ENCODE results near the gene LBHD1.
A peak's percentile ranks its signal among the peaks of the same experiment; 100 is the strongest.
"Not testable (repeated sequence)": the region's sequence is repeated elsewhere in the genome, so short reads cannot be mapped to it uniquely, and the experiment has no call there.

Gene LBHD1

DNA sequence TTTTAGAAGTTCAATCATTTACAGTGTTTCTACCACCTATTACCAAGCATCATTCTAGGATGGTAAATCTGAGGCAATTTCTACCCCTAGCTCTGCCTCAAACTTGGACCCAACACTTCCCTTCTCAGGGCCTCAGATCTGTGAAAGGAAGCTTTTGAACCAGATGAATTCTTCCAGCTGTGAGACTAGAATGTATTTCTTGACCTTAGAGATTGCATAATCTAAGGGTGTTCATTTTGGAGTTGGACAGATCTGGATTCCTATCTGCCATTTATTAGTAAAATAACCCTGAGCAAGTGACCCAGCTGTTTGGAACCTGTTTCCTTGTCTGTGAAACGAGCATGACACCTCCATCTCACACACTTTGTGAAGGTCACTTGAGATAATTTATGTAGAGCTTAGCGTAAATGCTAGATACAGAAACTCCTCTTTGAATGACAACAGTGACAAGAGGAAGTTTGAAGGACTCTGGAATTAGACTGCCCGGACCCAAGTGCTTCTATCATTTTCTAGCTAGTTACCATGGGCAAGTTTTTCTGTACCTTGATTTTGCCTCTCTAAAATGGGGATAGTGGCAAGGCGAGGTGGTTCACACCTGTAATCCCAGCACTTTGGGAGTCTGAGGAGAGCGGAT, 15.2 kb downstream of the LBHD1 start:
- H3K4me3 ChIP-seq (replicated peaks; ENCODE audit: low read depth, low read length) = no peak overlapping the region
- TF ChIP-seq, protein P1, sequence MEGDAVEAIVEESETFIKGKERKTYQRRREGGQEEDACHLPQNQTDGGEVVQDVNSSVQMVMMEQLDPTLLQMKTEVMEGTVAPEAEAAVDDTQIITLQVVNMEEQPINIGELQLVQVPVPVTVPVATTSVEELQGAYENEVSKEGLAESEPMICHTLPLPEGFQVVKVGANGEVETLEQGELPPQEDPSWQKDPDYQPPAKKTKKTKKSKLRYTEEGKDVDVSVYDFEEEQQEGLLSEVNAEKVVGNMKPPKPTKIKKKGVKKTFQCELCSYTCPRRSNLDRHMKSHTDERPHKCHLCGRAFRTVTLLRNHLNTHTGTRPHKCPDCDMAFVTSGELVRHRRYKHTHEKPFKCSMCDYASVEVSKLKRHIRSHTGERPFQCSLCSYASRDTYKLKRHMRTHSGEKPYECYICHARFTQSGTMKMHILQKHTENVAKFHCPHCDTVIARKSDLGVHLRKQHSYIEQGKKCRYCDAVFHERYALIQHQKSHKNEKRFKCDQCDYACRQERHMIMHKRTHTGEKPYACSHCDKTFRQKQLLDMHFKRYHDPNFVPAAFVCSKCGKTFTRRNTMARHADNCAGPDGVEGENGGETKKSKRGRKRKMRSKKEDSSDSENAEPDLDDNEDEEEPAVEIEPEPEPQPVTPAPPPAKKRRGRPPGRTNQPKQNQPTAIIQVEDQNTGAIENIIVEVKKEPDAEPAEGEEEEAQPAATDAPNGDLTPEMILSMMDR (IDR thresholded peaks at IDR 0.05; ENCODE audit: low read length, missing control alignments) = no peak
- peak; percentile 18 for DNase-seq (ENCODE audit: low read depth)

DNA sequence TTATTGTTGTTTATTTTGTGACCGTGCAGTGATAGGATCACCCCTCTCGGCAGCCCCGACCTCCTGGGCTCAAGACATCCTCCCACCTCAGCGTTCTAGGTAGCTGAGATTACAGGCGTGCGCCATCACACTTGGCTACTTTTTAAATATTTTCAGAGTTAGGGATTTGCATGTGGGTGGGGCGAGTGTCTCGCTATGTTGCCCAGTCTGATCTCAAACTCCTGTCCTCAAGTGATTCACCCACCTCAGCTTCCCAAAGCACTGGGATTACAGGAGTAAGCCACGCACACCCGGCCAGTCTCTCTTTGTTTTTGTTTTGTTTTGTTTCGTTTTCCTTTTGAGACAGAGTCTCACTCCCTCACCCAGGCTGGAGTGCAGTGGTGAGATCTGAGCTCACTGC, 17.8 kb downstream of the LBHD1 start:
- H3K4me3 ChIP-seq (replicated peaks; ENCODE audit: low read depth, low read length) = no peak overlapping the region
- TF ChIP-seq, protein P1 (IDR thresholded peaks at IDR 0.05; ENCODE audit: low read length, missing control alignments) = no peak
- no peak for DNase-seq (ENCODE audit: low read depth)

DNA sequence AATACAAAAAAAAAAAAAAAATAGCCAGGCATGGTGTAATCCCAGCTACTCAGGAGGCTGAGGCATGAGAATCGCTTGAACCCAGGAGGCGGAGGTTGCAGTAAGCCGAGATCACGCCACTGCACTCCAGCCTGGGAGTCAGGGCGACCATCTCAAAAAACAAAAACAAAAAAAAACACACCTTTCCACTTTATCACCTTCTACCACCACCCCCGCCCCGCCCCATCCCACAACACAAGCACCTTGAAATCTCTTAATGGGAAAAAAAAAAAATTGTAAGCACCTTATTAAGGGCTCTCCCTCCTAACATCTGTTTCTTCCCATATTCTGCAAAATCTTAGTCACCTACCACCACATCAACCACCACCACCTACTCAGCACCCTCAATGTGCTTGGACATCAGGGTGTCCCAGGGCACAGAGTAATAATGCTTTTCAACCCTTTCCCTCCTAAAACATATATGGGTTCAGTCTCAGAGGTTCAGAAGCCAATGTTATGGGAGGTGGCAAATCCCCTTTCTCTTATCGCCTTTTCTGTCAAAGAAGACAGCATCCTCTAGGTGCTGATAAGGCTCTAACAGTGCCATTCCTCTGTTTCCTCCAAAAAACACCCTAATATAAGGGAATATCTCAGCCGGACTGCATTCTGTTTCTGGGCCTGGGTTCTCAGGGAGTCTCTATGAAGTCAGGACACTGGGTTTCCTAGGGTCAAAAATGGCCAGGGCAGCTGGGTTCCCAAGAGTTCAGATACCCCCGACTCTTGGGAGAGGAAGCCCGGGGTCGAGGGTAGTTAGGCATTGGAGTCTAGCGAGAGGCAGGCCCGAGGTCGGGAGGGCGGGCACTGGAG, 19.7 kb downstream of the LBHD1 start:
- peak overlapping the region; percentile 92 for H3K4me3 ChIP-seq (replicated peaks; ENCODE audit: low read depth, low read length)
- TF ChIP-seq, protein P1 (IDR thresholded peaks at IDR 0.05; ENCODE audit: low read length, missing control alignments) = no peak
- no peak for DNase-seq (ENCODE audit: low read depth)

DNA sequence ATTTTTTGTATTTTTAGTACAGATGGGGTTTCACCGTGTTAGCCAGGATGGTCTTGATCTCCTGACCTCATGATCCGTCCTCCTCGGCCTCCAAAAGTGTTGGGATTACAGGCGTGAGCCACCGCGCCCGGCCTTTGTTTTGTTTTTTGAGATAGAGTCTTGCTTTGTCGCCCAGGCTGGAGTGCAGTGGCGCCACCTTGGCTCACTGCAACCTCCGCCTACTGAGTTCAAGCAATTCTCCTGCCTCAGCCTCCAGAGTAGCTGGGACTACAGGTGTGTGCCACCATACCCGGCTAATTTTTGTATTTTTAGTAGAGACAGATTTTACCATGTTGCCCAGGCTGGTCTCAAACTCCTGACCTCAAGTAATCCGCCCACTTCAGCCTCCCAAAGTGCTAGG, 21.8 kb downstream of the LBHD1 start:
- not testable (repeated sequence) for DNase-seq (ENCODE audit: low read depth); H3K4me3 ChIP-seq (replicated peaks; ENCODE audit: low read depth, low read length)

DNA sequence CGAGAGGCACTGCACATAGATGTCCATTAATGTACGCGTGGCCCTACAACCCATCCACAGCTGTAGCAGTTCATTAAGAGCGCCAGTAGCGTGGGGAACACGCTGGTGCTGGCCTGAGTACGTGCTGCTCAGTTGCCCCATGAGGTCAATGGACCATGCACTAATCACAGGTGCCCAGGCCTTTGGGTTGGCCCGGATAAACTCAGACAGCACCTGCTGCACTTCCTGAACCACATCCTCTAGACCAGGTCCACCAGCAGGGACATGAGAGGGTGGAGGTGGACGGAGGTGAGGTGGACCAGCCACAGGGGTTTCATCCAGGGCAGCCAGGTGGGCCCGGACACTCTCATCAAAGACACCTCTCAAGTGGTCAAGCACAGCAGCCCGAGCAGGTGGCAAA, 22.6 kb downstream of the LBHD1 start:
- DNase-seq (ENCODE audit: low read depth) = no peak
- TF ChIP-seq, protein P1 (IDR thresholded peaks at IDR 0.05; ENCODE audit: low read length, missing control alignments) = no peak
- no peak overlapping the region for H3K4me3 ChIP-seq (replicated peaks; ENCODE audit: low read depth, low read length)

DNA sequence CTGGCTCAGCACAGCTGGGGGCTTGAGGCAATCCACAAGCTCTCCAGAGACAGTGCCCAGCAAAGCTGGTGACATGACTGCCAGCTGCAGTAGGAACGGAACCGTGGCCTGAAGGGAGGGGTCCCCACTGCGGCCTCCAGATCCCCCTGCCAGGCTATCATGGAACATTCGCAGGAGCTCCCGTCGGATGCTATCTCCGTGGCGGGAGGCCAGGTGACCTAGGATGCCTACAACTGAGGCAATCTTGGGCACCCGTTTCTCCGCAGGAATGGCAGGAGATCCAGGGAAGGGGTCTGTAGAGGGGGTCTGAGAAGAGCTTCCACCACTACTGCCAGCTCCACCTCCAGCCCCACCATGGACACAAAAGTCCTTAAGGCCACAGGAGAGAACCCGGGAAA, 23.1 kb downstream of the LBHD1 start:
- TF ChIP-seq, protein P1 (IDR thresholded peaks at IDR 0.05; ENCODE audit: low read length, missing control alignments) = no peak
- no peak overlapping the region for H3K4me3 ChIP-seq (replicated peaks; ENCODE audit: low read depth, low read length)
- DNase-seq (ENCODE audit: low read depth) = no peak

DNA sequence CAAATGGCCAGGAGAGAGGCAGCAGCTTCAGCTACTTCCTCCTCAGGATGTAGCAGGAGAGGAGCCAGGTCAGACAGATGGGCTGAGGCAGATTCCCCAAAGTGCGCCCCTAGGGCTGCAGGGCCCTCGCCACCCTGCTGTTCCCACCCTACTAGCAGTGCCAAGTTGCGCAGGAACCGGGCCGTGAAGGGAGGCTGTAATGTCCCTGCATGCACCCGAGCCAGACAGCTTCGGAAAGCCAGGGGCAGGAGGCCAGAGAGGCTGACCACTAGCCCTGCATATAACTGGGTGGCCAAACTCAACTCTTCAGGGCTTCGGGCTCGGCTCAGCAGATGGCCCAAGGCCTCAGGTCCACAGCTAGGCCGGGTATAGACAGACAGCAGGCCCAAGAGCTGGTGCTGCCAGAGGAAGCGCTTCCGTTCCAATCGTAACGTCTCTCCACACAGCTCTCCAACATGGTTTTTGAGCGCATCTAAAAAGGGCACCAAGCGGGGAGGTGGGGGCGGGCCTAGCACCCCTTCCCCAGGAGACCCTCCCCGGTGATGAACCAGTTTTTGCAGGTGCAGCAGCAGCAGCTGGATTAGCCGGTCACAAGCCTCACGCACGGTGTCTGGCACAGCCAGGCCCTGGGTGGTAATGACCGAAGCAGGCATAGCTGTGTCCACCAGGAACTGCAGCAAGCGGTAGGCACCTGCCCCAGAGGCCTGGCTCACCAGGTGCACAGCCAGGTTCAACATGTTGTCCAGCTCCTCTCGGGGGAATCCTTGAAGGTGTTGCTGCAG, 23.7 kb downstream of the LBHD1 start:
- no peak overlapping the region for H3K4me3 ChIP-seq (replicated peaks; ENCODE audit: low read depth, low read length)
- TF ChIP-seq, protein P1 (IDR thresholded peaks at IDR 0.05; ENCODE audit: low read length, missing control alignments) = no peak
- DNase-seq (ENCODE audit: low read depth) = no peak
